Activated T-helper 1 cell treated with anti-CD3 and anti-CD28 coated beads, Interleukin-12 subunit alpha, Interleukin-12 subunit beta, Interleukin-2, Interleukin-4 antibody, amounts not matched to agents 30 ng/mL and 10 ng/mL and 1 ng/mL, durations not matched to agents 14 hours and 24 hours and 36 hours (primary cell): ENCODE data around the gene CNTNAP1. TPM values are rescaled to one million over a fixed set of nuclear protein-coding genes. Genes with fewer than 3 reads are reported as not detected.

ENCODE experiments used
- DNase-seq: peaks from one replicate; pipeline ENCODE4 v3.0.0; 2021; ENCODE audit warnings: low spot score
- H3K27ac Mint-ChIP-seq: one replicate; pipeline ENCODE4 v1.8.0; 2021; ENCODE audit warnings: mild to moderate bottlenecking, mixed read lengths
- H3K27me3 Mint-ChIP-seq: one replicate; pipeline ENCODE4 v1.8.0; 2022; ENCODE audit warnings: mild to moderate bottlenecking, moderate library complexity, mixed read lengths; ENCODE audit not compliant: insufficient read depth
- H3K36me3 Mint-ChIP-seq: one replicate; pipeline ENCODE4 v1.8.0; 2021; ENCODE audit warnings: low read depth, mixed read lengths
- H3K4me1 Mint-ChIP-seq: one replicate; pipeline ENCODE4 v1.8.0; 2021; ENCODE audit warnings: low read depth, mixed read lengths
- H3K4me3 Mint-ChIP-seq: one replicate; pipeline ENCODE4 v1.8.0; 2021; ENCODE audit warnings: mild to moderate bottlenecking, moderate library complexity, mixed read lengths
- H3K9me3 Mint-ChIP-seq: one replicate; pipeline ENCODE4 v1.8.0; 2021; ENCODE audit warnings: mixed read lengths
- intact Hi-C: fragments of 100-400 bp; cut with micrococcal nuclease; formaldehyde crosslinking; loops from one replicate; pipeline ENCODE4 v1.15.1; 2024
- total RNA-seq: library from RNA; stranded (reverse); gene quantifications from 2 replicates; pipeline ENCODE4 v1.2.3, GENCODE V29; 2022

Gene CNTNAP1
- total RNA-seq, 1 donor from 2014 or later: 2.2 TPM

GRCh38 chr17:42683407-42684034 lies 1.2 kb downstream of the CNTNAP1 start:
- H3K36me3 Mint-ChIP-seq: peaks cover 3% of the 10 kb centered on the region
- H3K4me1 Mint-ChIP-seq: peaks cover 37% of the 10 kb centered on the region
- H3K27ac Mint-ChIP-seq: no peak overlapping the region
- DNase-seq: no peak
- H3K9me3 Mint-ChIP-seq: no peaks in the 10 kb centered on the region
- peaks cover 35% of the 10 kb centered on the region for H3K27me3 Mint-ChIP-seq
- H3K4me3 Mint-ChIP-seq: peak overlapping the region; percentile 43
- intact Hi-C loops: no loop called here

- no peak for DNase-seq
- Mint-ChIP-seq H3K4me1 (peaks cover 27% of the 10 kb centered on the region), H3K9me3 (no peaks in the 10 kb centered on the region), H3K27me3 (peaks cover 35% of the 10 kb centered on the region), H3K4me3 (no peak overlapping the region), H3K27ac (no peak overlapping the region), H3K36me3 (peaks cover 3% of the 10 kb centered on the region)
- intact Hi-C loops: no loop called here
Measured at GRCh38 chr17:42684929-42685556, 2.7 kb downstream of the CNTNAP1 start.

GRCh38 chr17:42685831-42686230 lies 3.5 kb downstream of the CNTNAP1 start:
- Mint-ChIP-seq H3K27ac (no peak overlapping the region), H3K4me1 (peaks cover 27% of the 10 kb centered on the region), H3K27me3 (peaks cover 35% of the 10 kb centered on the region), H3K36me3 (peaks cover 3% of the 10 kb centered on the region), H3K4me3 (no peak overlapping the region), H3K9me3 (no peaks in the 10 kb centered on the region)
- DNase-seq: no peak
- intact Hi-C loops: no loop called here

GRCh38 chr17:42686520-42687128 lies 4.3 kb downstream of the CNTNAP1 start:
- Mint-ChIP-seq H3K27me3 (peaks cover 31% of the 10 kb centered on the region), H3K4me1 (peaks cover 21% of the 10 kb centered on the region), H3K9me3 (no peaks in the 10 kb centered on the region), H3K4me3 (no peak overlapping the region), H3K27ac (no peak overlapping the region), H3K36me3 (peaks cover 3% of the 10 kb centered on the region)
- intact Hi-C loops: no loop called here
- no peak for DNase-seq

DNA sequence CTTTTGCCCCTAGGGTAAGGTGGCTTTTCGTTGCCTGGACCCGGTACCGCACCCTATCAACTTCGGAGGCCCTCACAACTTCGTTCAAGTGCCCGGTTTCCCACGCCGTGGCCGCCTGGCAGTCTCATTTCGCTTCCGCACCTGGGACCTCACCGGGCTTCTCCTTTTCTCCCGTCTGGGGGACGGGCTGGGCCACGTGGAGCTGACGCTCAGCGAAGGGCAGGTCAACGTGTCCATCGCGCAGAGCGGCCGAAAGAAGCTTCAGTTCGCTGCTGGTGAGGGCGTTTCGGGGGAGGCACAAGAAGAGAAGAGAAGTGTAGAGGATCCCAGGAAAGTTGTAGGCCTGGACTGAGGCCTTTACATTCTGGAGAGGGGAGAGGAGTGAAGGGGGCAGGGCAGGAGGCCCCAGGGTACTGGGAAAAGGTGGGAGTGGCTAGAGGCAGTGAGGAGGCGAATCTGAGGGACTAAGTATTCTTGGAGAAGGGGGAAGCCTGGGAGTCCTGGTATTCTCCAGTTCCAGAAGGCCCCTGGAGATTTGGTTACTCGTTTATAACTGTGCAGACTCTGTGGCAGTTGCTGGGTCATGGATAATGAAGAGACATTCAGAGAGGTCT lies 5.5 kb downstream of the CNTNAP1 start:
- no peak overlapping the region for H3K27ac Mint-ChIP-seq
- intact Hi-C loops: no loop called here
- H3K9me3 Mint-ChIP-seq: no peaks in the 10 kb centered on the region
- DNase-seq: no peak
- peaks cover 9% of the 10 kb centered on the region for H3K4me1 Mint-ChIP-seq
- peaks cover 22% of the 10 kb centered on the region for H3K27me3 Mint-ChIP-seq
- no peak overlapping the region for H3K4me3 Mint-ChIP-seq
- H3K36me3 Mint-ChIP-seq: peaks cover 2% of the 10 kb centered on the region

DNA sequence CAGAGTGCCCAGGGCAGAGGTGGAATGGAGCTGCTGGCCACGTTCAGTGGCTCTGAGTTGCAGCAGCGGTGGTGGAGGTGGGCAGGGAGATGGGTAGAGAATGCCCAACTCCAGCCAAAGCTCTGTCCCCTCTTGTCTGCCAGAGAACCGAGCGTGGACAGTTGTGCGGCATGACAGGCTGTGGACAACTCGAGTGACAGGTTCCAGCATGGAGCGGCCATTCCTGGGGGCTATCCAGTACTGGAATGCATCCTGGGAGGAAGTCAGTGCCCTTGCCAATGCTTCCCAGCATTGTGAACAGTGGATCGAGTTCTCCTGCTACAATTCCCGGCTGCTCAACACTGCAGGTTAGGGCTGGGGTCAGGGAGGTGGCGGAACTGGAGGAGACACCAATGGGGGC lies 8.3 kb downstream of the CNTNAP1 start:
- H3K9me3 Mint-ChIP-seq: no peaks in the 10 kb centered on the region
- no peak overlapping the region for H3K4me3 Mint-ChIP-seq
- H3K36me3 Mint-ChIP-seq: peaks cover 2% of the 10 kb centered on the region
- H3K27me3 Mint-ChIP-seq: peaks cover 6% of the 10 kb centered on the region
- H3K27ac Mint-ChIP-seq: no peak overlapping the region
- DNase-seq: no peak
- intact Hi-C loops: no loop called here
- no peaks in the 10 kb centered on the region for H3K4me1 Mint-ChIP-seq

- intact Hi-C loops: no loop called here
- H3K4me3 Mint-ChIP-seq: no peak overlapping the region
- H3K36me3 Mint-ChIP-seq: peaks cover 4% of the 10 kb centered on the region
- no peak overlapping the region for H3K27ac Mint-ChIP-seq
- H3K9me3 Mint-ChIP-seq: no peaks in the 10 kb centered on the region
- peaks cover 6% of the 10 kb centered on the region for H3K27me3 Mint-ChIP-seq
- no peaks in the 10 kb centered on the region for H3K4me1 Mint-ChIP-seq
- DNase-seq: no peak
Measured at GRCh38 chr17:42691021-42691545, 8.8 kb downstream of the CNTNAP1 start.

GRCh38 chr17:42692489-42692888 lies 10.2 kb downstream of the CNTNAP1 start:
- peaks cover 1% of the 10 kb centered on the region for H3K27me3 Mint-ChIP-seq
- H3K9me3 Mint-ChIP-seq: no peaks in the 10 kb centered on the region
- DNase-seq: no peak
- no peaks in the 10 kb centered on the region for H3K4me1 Mint-ChIP-seq
- H3K36me3 Mint-ChIP-seq: peaks cover 2% of the 10 kb centered on the region
- no peak overlapping the region for H3K4me3 Mint-ChIP-seq
- H3K27ac Mint-ChIP-seq: no peak overlapping the region
- intact Hi-C loops: no loop called here

GRCh38 chr17:42694524-42694923 lies 12.2 kb downstream of the CNTNAP1 start:
- no peak for DNase-seq
- no peaks in the 10 kb centered on the region for H3K9me3 Mint-ChIP-seq
- intact Hi-C loops: no loop called here

DNA sequence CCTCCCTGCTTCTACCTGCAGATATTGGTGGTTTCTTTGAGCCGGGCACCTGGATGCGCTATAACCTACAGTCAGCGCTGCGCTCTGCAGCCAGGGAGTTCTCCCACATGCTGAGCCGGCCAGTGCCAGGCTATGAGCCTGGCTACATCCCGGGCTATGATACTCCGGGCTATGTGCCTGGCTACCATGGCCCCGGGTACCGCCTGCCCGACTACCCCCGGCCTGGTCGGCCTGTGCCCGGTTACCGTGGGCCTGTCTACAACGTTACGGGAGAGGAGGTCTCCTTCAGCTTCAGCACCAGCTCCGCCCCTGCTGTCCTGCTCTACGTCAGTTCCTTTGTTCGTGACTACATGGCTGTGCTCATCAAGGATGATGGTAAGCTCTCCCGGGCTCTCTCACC lies 13.2 kb downstream of the CNTNAP1 start:
- Mint-ChIP-seq H3K36me3 (peaks cover 9% of the 10 kb centered on the region), H3K4me3 (no peak overlapping the region), H3K27ac (no peak overlapping the region), H3K4me1 (no peaks in the 10 kb centered on the region), H3K27me3 (peaks cover 7% of the 10 kb centered on the region), H3K9me3 (no peaks in the 10 kb centered on the region)
- no peak for DNase-seq
- intact Hi-C loops: no loop called here

More at GRCh38 chr17:42694524-42694923, 12.2 kb downstream of the CNTNAP1 start:
- Mint-ChIP-seq H3K27ac (no peak overlapping the region), H3K4me1 (no peaks in the 10 kb centered on the region), H3K27me3 (peaks cover 7% of the 10 kb centered on the region), H3K36me3 (peaks cover 6% of the 10 kb centered on the region), H3K4me3 (no peak overlapping the region)

DNA sequence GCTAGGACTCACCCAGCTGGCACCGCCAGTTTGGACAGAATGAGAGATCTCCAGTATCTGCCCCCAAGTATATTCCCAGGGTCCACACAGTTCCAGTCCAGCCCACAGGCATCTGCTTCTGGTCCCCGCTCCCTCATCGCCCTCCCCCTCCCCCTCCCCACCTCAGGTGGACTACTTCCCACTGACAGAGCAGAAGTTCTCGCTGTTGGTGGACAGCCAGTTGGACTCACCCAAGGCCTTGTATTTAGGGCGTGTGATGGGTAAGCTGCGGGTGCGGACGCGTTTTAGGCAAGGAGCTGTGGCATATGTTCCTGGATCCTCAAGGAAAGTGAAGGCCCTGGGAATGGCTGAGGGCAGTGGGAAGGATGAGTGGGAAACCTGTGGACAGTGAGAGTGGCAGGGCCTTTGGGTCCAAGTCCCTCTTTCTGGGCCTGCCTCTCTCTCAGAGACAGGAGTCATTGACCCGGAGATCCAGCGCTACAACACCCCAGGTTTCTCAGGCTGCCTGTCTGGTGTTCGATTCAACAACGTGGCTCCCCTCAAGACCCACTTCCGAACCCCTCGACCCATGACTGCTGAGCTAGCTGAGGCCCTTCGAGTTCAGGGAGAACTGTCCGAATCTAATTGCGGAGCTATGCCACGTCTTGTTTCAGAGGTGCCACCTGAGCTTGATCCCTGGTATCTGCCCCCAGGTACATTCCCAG lies 14.9 kb downstream of the CNTNAP1 start:
- Mint-ChIP-seq H3K36me3 (peaks cover 22% of the 10 kb centered on the region), H3K27ac (no peak overlapping the region), H3K27me3 (peaks cover 7% of the 10 kb centered on the region), H3K9me3 (no peaks in the 10 kb centered on the region), H3K4me3 (no peak overlapping the region), H3K4me1 (no peaks in the 10 kb centered on the region)
- intact Hi-C loops: no loop called here
- DNase-seq: no peak

- DNase-seq: no peak
- Mint-ChIP-seq H3K36me3 (peaks cover 36% of the 10 kb centered on the region), H3K27me3 (peaks cover 9% of the 10 kb centered on the region), H3K4me1 (no peaks in the 10 kb centered on the region), H3K4me3 (no peak overlapping the region), H3K27ac (no peak overlapping the region), H3K9me3 (no peaks in the 10 kb centered on the region)
- intact Hi-C loops: no loop called here
Measured at GRCh38 chr17:42698736-42699414, 16.5 kb downstream of the CNTNAP1 start.
